ENCODE results near the gene IL4R.

DNA sequence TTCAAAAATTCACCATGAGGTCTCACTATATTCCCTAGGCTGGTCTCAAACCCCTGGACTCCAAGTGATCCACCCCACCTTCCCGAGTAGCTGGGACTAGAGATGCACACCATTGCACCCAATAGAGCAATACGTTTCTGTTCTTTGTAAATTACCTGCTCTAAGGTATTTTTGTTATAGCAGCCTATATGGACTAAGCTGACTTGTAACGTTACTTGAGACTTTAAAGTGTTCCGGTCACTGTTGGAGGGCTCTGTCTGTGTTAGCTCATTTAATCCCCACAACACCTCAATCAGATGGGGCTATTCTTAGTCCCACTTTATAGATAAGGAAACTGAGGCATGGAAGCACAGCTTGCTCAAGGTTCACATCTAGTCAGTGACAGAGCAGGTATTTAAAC lies 25.4 kb downstream of the IL4R start:
- TF ChIP-seq, protein P1, sequence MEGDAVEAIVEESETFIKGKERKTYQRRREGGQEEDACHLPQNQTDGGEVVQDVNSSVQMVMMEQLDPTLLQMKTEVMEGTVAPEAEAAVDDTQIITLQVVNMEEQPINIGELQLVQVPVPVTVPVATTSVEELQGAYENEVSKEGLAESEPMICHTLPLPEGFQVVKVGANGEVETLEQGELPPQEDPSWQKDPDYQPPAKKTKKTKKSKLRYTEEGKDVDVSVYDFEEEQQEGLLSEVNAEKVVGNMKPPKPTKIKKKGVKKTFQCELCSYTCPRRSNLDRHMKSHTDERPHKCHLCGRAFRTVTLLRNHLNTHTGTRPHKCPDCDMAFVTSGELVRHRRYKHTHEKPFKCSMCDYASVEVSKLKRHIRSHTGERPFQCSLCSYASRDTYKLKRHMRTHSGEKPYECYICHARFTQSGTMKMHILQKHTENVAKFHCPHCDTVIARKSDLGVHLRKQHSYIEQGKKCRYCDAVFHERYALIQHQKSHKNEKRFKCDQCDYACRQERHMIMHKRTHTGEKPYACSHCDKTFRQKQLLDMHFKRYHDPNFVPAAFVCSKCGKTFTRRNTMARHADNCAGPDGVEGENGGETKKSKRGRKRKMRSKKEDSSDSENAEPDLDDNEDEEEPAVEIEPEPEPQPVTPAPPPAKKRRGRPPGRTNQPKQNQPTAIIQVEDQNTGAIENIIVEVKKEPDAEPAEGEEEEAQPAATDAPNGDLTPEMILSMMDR (conservative IDR thresholded peaks at IDR 0.05; ENCODE audit: low read depth in 2 of 2) = no peak
- TF ChIP-seq, protein P2, sequence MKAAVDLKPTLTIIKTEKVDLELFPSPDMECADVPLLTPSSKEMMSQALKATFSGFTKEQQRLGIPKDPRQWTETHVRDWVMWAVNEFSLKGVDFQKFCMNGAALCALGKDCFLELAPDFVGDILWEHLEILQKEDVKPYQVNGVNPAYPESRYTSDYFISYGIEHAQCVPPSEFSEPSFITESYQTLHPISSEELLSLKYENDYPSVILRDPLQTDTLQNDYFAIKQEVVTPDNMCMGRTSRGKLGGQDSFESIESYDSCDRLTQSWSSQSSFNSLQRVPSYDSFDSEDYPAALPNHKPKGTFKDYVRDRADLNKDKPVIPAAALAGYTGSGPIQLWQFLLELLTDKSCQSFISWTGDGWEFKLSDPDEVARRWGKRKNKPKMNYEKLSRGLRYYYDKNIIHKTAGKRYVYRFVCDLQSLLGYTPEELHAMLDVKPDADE (IDR thresholded peaks at IDR 0.05) = no peak
- TF ChIP-seq, protein P3, sequence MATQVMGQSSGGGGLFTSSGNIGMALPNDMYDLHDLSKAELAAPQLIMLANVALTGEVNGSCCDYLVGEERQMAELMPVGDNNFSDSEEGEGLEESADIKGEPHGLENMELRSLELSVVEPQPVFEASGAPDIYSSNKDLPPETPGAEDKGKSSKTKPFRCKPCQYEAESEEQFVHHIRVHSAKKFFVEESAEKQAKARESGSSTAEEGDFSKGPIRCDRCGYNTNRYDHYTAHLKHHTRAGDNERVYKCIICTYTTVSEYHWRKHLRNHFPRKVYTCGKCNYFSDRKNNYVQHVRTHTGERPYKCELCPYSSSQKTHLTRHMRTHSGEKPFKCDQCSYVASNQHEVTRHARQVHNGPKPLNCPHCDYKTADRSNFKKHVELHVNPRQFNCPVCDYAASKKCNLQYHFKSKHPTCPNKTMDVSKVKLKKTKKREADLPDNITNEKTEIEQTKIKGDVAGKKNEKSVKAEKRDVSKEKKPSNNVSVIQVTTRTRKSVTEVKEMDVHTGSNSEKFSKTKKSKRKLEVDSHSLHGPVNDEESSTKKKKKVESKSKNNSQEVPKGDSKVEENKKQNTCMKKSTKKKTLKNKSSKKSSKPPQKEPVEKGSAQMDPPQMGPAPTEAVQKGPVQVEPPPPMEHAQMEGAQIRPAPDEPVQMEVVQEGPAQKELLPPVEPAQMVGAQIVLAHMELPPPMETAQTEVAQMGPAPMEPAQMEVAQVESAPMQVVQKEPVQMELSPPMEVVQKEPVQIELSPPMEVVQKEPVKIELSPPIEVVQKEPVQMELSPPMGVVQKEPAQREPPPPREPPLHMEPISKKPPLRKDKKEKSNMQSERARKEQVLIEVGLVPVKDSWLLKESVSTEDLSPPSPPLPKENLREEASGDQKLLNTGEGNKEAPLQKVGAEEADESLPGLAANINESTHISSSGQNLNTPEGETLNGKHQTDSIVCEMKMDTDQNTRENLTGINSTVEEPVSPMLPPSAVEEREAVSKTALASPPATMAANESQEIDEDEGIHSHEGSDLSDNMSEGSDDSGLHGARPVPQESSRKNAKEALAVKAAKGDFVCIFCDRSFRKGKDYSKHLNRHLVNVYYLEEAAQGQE (IDR thresholded peaks at IDR 0.05; ENCODE audit: unreplicated experiment) = no peak
- TF ChIP-seq EZH2 (IDR thresholded peaks at IDR 0.05; ENCODE audit: low read depth, unreplicated experiment) (no peak), NANOG (IDR thresholded peaks at IDR 0.05; ENCODE audit: borderline replicate concordance) (no peak), POLR2AphosphoS5 (IDR thresholded peaks at IDR 0.05; ENCODE audit: low read depth) (no peak), JUNB (IDR thresholded peaks at IDR 0.05; ENCODE audit: unreplicated experiment) (no peak), EZH2phosphoT487 (IDR thresholded peaks at IDR 0.05; ENCODE audit: unreplicated experiment) (no peak), CREB1 (CRISPR knock-in tag; IDR thresholded peaks at IDR 0.05; ENCODE audit: low read depth) (no peak), ZNF114 (CRISPR knock-in tag; IDR thresholded peaks at IDR 0.05) (no peak)

Data from GM23338 (cell line).